GM19397 (cell line): ENCODE measurements around the gene NUDT14.

Source experiments
- ATAC-seq: cut with Tn5 transposase; IDR thresholded peaks from one replicate; pipeline ENCODE4 v1.9.1; 2021; ENCODE audit warnings: mild to moderate bottlenecking, moderate library complexity; ENCODE audit not compliant: unreplicated experiment

NUDT14 gene

DNA sequence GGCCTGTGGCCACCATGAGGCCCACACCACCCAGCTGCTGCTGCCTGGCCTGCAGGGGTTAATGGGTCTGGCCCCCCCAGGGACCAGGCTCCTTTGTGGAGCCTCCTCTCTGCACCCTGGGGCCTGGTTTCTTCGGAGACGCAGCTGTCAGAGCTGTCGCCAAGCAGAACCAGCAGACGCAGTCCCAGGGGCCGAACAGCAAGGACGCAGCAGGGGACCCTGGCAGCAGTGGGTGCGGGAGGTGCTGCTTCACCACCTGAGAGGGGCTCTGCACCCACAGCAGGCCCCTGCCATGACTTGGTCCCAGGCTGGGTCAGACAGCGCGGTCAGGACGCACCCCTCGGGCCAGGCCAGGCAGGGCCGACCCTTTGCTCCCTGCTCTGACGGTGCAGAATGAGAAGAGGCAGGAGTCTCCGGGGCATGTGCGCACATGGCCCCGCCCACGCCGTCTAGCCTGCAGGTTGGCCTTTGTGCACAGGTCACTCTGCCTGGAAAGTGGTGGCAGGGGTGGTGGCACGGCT, 43.0 kb downstream of the NUDT14 start:
- no peak for ATAC-seq

DNA sequence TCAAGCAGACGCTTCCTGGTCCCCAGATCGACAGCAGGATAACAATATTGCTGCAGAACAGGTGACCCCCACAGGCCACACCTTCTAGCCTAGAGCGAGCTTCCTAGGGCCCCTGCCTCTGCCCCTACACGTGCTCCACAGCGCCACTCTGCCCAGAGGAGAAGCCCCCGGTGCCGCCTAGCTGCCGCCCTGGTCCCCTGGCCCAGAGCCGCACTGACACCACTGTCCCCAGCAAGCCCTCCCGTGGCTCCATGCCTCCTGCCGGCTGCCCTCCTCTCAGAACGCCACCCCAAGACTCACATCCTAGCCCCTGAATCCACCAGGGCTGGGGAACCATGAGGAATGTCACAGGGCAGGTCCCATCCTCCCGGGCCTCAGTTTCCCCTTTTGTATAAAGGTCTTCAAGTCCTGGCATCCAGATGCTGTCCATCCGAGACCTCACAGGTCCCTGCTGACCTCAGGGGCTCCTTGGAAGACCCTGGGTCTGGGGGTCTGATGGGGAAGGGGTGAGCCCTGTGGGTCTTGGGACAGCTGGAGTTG, 43.6 kb downstream of the NUDT14 start:
- ATAC-seq = no peak

DNA sequence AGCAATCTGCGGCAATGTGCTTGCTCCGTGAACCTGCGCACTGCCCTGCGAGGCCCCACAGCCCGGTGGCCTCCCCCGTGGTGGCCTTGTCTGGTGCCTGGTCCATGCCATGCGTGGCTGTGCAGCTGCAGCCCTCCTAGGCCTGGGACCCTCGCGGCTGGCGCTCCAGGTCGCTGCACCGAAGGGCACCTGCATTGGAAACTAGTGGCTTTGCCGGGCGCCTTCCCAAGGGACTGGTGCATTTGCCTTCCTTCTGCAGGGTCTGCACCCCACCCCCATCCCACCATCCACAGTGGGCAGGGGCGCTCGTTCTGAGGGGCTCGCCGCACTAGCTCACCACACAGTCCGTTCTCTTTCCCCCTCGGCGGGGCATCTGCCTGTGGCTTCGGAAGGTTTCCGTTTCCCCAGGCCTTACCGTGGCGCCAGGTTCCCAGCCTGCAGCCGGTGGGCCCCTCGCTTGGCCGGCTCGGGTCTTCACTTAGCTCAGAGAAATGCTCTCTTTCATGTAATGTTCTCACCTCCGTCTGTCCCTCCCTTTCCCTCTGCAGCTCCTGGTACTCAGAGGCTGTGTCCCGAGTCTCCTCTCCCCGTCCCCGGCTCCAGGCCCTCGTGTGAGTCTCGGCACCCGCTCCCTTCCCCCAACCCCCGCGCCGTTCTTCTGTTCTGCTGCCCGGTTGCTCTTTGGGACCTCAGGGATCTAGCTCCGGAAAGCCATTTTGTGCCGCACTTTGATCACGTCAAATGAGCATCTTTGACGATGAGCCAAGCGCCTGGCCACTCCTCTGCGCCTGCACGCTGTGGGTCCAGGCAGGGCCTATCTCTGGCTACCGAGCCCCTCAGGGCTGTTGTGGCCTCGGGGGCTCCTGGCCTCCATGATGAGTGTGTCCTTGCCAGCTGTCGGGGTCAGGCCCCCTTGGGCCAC, 44.5 kb downstream of the NUDT14 start:
- ATAC-seq = no peak

DNA sequence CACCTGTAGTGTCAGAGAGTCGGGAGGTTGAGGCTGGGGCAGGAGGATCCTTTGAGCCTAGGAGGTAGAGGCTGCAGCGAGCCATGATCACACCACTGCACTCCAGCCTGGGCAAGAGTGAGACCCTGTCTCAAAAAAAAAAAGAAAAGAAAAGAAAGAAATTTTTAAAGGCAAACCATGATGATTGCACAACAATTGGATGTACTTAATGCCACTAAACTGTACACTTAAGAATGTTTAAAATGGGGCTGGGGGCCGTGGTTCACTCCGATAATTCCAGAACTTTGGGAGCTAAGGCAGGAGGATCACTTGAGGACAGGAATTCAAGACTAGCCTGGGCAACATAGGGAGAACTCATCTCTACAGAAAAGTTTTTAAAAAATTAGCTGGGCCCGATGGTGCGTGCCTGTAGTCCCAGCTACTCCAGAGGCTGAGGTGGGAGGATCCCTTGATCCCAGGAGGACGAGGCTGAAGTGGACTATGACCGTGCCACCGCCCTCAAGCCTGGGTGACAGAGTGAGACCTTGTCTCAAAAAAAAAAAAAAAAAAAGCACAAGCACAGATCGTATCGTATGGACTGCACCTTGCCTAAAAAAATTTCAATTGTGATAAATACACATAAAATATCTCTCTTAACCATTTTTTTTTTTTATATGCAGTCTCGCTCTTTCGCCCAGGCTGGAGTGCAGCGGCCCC, 45.3 kb downstream of the NUDT14 start:
- ATAC-seq = no peak

DNA sequence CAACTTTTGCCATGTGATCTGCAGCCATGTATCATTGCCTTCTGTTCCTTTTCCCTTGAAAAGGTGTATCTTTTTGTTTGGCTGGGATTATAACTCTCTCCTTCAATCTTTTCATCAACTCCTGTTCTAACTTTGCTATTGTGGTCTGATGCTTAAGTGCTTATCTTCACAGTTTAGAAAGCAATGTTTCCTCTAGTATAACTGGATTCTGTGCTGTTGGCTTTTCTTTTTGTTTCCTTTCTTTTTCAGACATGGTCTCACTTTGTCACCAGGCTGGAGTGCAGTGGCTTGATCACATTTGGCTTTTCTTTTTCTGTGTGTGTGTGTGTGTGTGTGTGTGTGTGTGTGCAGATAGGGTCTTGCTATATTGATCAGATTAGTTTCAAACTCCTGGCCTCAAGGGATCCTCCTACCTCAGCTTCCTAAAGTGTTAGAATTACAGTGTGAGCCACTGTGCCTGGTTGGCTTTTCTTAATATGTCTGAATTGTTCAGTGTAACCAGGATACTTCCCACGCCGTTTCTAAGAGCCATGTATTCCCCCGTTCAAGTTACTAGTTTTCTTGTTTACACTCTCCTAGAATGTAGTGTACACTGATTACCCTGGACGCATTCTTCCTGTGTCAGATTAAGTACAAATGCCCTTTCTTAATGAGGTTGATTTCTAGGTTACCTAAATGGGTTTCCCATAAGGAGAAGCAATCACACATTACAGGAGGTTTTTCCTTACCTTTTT, 48.0 kb downstream of the NUDT14 start:
- ATAC-seq = no peak

DNA sequence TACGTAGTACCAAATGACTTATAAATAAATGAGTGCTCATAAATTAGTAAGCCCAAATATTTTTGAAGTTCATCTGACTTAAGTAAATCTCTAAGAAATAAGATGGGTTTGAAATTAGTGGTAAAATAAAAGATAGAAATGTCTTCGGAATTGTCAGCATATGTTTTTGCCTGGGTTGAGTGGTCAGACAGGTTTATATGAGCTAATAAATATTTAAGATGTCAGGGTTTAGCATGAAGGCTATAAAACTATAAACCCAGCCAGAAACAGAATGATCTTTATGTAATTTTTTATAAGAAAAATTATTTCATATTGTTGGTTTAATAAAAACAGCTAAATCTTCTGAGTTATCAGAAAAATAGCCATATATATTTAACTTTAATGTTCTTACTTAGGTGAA, 49.9 kb downstream of the NUDT14 start:
- ATAC-seq = no peak

DNA sequence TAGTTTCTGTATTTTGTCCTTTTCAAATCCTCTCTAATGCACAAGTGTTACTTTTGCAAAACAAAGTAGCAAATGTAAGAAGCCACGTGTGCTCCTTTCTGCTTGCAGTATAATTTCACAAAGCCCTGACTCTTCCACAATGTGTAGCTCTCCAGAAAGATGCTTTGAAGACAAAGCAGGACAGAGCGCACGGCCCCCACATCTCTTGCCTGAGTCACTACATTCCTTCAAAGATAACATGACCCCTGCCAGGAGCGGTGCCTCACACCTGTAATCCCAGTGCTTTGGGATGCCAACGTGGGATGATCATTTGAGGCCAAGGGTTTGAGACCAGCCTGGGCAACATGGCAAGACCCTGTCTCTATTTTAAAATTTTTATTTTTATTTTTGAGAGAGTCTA, 53.1 kb downstream of the NUDT14 start:
- no peak for ATAC-seq

DNA sequence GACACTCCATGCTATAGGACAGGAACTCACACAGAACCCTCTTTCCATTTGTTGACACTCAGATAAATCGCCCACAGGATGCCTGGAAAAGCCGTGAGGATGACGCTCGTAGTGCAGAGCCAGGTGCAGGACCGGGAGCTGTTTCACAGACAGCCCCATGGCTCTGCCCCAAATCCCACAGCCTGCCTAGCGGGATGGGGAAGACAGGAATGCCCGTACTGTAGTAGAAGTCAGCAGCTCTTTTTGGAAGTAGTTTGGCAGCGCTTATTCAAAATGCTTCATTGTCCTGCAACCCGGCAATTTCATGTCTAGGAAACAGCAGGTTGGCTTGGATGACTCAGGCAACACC, 54.2 kb downstream of the NUDT14 start:
- ATAC-seq = no peak

DNA sequence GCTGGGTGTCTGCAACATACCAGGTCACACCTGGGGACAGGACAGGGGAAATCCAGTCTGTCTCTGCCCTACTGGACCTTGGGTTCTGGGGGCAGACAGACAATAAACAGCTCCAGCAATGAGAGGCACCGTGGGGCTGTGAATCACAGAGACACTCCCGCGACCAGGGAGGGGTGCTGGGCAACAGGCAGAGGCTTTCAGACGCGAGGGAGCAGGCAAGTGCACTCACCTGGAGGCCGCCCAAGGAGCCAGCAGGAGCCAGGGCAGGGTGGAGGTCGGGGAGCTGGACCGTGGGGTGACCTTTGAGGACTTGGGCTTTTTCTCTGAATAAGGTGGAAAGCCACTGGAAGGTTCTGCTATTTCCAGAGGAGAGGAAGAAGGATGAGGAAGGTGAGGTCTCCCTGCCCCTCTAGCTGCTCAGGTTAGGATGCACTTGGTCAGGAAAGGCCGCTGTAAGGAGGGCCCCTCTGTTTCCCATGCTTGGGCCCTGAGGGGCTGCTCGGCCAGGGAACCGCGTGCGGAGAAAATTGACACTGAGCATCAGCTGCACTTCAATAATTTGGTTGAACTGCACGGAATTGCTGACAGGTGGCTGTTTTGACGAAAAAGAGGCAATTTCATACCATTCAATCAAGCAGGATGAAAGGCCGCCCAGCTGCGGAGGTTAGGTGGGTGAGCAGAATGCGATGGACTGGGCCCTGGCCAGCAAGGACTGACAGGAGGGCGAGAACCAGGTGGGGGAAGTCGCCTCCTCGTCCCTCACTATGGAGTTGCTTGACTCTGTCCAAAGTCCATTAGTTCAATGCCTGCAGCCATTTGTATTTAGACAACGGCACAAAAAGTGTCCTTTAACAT, 54.8 kb downstream of the NUDT14 start:
- ATAC-seq = no peak

DNA sequence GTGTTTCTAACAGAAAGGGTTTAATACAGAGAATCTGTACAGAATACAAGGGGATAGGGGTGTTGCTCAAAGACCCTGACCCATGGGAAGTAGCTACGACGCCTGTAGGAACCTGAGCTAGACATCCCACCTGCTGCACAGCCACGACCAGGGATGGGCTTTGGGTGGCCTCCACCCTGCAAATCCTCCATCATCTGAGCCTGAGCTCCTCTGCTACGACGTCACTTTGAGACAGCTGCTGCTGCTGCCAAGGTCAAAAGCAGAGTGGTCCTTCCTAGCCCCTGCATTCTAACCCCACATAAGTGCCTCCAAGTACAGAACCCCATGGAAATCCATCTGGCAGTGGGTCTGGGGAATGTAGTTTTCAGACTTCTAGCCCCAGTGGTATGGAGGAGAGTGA, 56.3 kb downstream of the NUDT14 start:
- ATAC-seq = no peak

DNA sequence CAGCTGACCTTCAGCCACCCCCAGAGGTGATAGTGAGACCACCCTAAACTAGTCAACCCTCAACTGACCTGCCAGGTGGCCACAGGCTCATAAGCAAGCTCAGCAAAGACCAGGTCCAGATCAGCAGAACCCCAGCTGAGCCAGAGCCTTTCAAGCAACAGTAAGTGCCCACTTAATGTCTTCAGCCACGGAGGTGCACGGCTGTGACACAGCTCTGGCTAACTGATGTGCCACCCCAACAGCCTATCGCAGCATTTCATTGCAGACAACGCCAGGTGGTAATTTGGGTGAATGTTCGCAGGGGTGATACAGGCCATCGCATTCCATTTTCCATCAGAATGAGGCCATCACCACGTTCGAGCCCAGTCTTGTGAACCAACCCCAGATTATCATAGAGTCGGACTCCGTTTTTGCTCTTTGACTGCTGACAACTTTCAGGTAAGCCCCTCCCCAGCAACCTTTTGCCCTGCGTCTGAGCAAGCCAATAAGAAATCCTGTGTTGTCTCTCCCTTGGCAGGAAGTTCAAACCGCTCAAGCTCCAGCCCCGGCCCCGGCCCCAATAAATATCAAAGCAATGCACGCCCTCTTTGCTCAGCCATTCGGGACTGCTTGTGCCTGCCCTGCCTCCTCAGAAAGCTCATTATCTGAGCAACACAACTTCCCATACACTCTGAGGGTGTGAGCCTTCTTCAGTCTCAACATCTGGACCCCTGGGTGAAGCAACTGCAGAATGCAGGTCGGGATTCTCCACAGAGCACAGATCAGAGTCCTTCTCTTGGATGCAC, 56.9 kb downstream of the NUDT14 start:
- no peak for ATAC-seq

DNA sequence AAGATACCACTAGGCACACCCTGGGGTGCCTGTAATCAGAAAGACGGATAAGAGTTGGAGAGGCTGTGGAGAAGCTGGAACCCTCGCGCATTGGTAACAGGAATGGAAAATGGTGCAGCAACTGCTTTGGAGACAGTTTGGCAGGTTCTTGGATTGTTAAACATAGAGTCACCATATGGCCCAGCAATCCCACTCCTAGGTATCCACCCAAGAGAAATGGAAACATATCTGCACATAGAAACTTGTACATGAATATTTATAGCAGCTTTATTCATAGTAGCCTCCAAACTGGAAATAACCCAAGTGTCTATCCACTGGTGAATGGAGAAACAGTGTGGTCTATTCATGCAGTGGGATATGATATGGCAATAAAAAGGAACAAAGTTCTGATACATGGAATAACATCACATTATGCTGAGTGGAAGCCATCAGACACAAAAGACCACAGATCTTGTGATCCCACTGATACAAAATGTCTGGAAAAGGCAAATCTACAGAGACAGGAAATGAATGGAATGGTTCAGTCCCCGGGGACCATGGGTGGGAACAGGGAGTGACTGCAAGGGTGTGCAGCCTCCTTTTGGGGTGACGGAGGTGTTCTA, 57.9 kb downstream of the NUDT14 start:
- ATAC-seq = no peak
